HG03460 (cell line): ENCODE results near the gene MCF2L2.
A peak's percentile ranks its signal among the peaks of the same experiment; 100 is the strongest.

ENCODE experiments used
- ATAC-seq: cut with Tn5 transposase; IDR thresholded peaks from one replicate; pipeline ENCODE4 v1.9.1; 2021; ENCODE audit not compliant: unreplicated experiment

The MCF2L2 gene

DNA sequence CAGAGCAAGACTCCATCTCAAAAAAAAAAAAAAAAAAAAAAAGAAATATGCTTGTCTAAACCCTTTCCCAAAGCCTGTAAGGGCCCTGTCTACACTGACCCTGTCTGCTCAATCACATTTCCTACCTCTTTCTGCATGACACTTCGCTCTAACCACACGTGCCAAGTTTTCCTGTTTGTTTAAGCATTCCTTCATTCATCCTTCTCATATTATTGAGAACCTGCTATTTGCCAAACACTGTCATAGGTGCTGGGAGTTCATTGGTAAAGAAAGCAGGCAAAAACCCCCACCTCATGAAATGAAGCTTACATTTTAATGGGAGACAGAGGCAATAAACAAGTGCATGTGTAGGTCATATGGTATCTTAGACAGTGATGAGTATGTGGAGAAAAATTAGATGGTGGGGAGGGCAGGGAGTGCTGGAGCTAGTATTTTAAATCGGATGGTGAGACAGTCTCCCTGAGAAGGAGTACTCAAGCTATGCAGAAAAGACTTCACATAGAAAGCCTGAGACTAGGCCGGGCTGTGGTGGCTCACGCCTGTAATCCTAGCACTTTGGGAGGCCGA, 127.3 kb downstream of the MCF2L2 start:
- no peak for ATAC-seq

DNA sequence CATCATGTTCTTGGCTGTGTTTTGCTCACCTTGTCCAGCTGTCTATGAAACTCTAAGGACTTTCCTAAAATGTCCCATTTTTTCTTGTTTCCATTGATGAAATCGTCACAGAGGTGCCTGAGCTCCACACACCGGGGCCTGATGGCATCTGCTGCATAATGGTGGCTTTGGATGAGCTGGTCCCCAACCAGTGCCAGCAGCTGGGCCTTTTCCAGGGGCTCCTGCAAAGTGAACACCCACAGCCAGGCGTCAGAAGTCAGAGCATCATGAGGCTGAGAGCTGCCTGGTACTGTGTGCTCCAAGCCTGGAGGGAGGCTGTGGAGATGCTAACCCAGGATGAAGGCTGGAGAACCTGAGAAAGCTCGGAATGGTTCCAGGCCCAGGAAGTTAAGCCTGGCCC, 128.4 kb downstream of the MCF2L2 start:
- no peak for ATAC-seq

- no peak for ATAC-seq
Measured at GRCh38 chr3:183298701-183299153, 129.7 kb downstream of the MCF2L2 start.

GRCh38 chr3:183296944-183297343, 131.5 kb downstream of the MCF2L2 start:
- no peak for ATAC-seq

GRCh38 chr3:183295211-183295610, 133.2 kb downstream of the MCF2L2 start:
- no peak for ATAC-seq

DNA sequence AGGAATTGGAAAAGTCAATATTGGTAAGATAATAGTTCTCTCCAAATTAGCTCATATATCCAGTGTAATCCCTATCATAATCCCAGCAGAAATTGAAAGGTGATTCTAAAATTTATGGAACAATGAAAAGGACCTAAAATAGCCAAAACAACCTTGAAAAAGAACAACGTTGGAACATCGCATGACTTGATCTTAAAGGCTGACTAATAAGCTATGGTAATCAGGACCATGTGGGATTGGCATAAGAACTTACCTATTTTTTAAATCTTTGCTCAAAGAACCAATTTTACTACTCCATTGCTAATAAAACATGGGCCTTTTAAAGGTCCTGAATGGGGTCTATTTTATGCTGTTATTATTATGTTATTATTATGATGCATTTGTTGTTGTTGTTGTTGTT, 134.5 kb downstream of the MCF2L2 start:
- no peak for ATAC-seq

GRCh38 chr3:183291497-183292031, 136.9 kb downstream of the MCF2L2 start:
- ATAC-seq: no peak

GRCh38 chr3:183290216-183290615, 138.2 kb downstream of the MCF2L2 start:
- ATAC-seq: no peak

DNA sequence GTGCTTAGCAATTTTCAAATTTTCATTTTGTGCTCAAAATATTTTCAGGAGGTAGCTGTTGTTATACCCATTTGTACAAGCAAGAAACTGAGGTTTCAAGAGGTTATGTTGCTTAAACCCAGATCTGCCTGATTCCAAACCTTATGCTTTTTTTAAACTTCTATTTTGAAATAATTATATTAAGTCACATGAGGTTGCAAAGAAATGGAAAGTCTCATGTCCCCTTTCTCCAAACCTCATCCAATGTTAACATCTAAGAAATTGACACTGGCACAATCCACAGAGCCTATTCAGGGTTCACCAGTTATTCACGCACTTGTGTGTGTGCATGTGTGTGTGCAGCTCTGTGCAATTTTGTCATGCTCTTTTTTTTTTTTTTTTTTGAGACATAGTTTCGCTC, 140.3 kb downstream of the MCF2L2 start:
- no peak for ATAC-seq

GRCh38 chr3:183287301-183287971, 141.0 kb downstream of the MCF2L2 start:
- no peak for ATAC-seq

DNA sequence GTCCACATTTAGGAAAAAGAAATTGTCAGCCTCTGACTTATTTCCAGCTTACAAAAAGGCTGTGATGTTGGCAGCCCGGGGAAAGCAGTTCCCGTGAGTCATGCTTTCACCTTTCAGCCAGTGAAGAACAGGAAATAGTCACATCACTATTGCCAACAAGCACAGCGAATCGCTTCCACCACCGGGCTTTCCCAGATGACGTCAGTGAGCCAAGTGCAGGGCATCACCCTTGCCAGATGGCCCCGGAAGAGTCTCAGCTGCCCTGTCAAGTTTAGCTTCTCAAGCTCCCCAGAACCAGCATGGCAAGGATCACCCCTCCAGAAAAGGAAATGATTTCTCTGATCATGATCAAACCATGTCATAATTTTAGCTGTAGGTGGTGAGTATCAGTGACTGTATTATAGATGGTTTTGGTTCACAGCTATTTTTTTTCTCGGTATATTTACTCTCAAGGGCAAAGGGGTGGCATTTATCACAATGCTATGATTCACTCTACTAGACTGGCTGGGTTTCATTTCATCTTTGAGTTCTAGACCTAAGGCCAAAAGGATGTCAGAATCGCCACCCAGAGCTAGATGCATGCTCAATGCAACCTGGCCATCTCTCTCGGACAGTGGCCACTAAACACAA, 142.5 kb downstream of the MCF2L2 start:
- ATAC-seq: peak; percentile 98

- ATAC-seq: no peak
Measured at GRCh38 chr3:183285318-183285717, 143.1 kb downstream of the MCF2L2 start.

DNA sequence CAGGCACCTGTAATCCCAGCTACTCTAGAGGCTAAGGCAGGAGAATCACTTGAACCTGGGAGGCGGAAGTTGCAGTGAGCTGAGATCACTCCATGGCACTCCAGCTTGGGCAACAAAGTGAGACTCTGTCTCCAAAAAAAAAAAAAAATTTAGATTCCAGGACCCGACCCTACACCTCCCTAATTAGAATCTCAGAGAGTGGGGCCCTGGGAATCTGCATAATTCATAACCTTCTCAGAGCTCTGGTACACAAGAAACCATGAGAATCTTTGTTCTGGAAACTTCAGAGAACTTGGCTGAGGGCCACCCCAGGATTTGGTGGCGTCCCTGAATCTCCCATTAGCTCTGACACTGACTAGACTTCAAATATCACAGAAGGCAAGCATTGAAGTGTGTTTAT, 143.8 kb downstream of the MCF2L2 start:
- no peak for ATAC-seq

GRCh38 chr3:183283886-183284285, 144.5 kb downstream of the MCF2L2 start:
- no peak for ATAC-seq

GRCh38 chr3:183281126-183281797, 147.2 kb downstream of the MCF2L2 start:
- ATAC-seq: no peak

DNA sequence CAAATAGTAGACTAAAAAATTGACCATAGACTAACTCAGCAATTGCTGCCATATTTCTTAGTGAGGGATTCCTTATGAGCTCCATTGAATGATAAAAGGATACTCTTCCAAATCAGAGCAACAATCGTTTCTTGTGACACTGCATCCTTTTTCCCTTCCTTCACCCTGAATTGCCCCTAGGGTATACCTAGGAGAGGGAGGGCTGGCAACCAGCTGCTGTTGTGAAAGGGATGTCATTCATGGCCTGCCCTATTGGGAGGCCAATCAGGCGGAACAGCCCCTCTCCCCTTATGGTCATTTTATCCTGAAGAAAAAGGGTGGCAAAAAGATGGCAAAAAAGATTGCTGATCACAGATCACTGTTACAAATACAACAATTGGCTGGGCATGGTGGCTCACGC, 149.0 kb downstream of the MCF2L2 start:
- no peak for ATAC-seq

DNA sequence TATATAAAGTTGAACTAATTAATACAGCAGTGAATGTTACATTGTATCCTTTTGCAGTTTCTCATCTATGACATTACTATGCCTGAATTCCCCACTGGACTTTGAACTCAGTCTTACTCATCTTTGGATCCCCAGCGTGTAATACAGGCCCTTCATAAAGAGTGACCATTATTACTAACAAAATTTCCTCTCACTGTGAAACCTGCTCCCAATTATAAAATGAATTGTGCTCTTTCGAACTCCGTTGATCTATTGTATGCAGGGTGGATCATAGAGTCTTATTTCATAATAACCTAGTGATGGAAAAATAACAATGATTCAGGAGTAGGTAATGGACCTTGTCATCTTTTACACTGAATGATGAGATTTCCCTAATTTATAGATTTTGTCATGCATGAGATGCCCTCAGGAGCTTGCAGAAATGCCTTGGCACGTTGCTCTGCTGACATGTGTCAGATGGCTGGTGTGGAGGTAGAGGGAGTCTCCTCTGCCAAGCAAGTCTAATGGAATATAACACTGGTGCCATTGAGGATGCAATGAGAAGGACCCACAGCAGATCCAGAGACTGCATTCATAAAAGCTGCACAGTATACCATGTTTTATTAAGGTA, 149.8 kb downstream of the MCF2L2 start:
- no peak for ATAC-seq

DNA sequence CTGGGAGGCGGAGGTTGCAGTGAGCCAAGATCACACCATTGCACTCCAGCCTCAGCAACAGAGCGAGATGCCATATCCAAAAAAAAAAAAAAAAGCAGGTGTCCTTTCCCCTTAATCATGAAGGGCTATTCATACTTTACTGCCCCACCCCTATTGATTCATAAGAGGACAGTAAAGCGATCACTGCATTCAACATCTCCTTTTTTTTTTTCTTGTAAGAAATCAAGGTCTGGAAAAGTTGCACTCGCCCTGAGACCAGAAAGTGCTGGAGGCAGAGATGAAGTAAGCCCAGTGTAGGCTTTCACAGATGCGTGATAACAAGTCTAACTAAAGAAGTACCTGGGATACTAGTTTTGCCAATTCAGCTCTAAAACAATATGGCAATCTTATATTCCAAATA, 151.2 kb downstream of the MCF2L2 start:
- ATAC-seq: no peak

GRCh38 chr3:183275937-183276336, 152.5 kb downstream of the MCF2L2 start:
- ATAC-seq: no peak

GRCh38 chr3:183275418-183275817, 153.0 kb downstream of the MCF2L2 start:
- ATAC-seq: no peak

DNA sequence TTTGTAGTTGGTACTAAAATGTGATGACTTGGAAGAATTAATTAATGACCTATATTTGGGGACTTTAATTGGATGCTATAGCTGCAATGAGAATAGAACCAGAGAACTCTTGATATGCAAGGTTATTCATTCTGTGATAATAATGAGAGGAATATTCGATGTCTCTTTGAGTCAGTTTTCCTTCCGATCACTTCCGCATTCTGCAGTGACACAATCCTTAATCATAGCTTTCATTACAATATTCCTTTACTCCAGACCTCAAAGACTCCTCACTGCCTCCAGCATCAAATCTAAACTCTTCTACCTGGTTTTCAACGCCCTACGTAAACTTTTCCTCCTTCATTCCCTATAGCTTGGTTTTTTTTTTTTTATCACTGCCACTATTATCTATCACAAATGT, 153.8 kb downstream of the MCF2L2 start:
- ATAC-seq: no peak
